ENCODE results near the gene ARSB. TPM values are rescaled to one million over a fixed set of nuclear protein-coding genes. Genes with fewer than 3 reads are reported as not detected.

The ARSB gene
- total and polyA plus RNA-seq, 12 donors = 1.9 to 24.5 (median 14.5) TPM

DNA sequence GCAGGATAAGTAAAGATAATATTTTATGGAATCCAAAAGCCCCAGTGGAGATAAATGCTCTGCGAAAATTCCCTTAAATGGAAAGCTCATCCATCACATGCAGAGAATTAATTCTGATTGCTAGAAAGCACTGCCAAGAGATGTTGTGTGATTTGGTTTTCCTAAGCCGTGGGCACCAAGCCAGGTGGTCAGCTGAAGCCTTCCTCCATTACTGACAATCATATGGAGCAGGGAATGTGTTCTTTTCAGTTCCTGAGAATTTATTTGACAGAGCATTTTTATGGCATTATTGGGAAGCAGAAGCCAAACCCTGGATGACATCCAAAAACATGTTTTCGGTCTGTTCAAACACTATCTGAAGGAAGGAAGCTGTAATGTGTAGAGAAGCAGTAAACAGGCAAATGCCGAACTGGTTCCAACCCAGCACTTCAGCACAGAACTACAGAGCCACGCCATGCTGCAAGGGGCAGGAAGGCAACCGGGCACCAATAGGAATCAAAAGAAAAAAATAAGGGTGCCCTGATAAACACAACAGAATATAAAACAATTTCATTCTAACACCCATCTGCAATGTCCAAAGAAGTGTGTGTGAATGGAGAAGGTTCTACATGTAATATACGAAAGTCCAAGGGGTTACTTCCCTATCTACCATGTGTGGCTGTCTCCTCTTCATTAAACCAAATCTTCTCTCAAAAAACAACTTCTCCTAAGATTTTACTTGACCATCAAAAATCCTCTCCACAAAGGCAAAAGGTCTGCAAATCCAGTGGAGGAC lies 12.3 kb downstream of the ARSB start:
- Histone ChIP-seq H3K4me1 (replicated peaks in 1 of 2) (peaks cover 5 to 8% of the 10 kb centered on the region in 2 donors), H3K9me3 (replicated peaks in 1 of 3) (no peaks in the 10 kb centered on the region), H3K36me3 (replicated peaks in 1 of 2) (no peaks in the 10 kb centered on the region), H3K27me3 (no peaks in the 10 kb centered on the region), H3K4me3 (peak overlapping the region in 1 of 4 donors; percentile 5), H3K27ac (peak overlapping the region in 2 of 5 donors; percentile 6 to 35)
- 31 to 42% (median 39%) methylated on average over 7 of the region's 7 CpGs for WGBS, 4 donors
- intact Hi-C loops (cut with DNase I) = no loop called here
- peak in 6 of 7 donors; percentile 24 to 64 (median 36) for DNase-seq
- TF ChIP-seq, protein P1, sequence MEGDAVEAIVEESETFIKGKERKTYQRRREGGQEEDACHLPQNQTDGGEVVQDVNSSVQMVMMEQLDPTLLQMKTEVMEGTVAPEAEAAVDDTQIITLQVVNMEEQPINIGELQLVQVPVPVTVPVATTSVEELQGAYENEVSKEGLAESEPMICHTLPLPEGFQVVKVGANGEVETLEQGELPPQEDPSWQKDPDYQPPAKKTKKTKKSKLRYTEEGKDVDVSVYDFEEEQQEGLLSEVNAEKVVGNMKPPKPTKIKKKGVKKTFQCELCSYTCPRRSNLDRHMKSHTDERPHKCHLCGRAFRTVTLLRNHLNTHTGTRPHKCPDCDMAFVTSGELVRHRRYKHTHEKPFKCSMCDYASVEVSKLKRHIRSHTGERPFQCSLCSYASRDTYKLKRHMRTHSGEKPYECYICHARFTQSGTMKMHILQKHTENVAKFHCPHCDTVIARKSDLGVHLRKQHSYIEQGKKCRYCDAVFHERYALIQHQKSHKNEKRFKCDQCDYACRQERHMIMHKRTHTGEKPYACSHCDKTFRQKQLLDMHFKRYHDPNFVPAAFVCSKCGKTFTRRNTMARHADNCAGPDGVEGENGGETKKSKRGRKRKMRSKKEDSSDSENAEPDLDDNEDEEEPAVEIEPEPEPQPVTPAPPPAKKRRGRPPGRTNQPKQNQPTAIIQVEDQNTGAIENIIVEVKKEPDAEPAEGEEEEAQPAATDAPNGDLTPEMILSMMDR (IDR thresholded peaks at IDR 0.05) = no peak
- no peak for TF ChIP-seq POLR2A (IDR thresholded peaks at IDR 0.05)

DNA sequence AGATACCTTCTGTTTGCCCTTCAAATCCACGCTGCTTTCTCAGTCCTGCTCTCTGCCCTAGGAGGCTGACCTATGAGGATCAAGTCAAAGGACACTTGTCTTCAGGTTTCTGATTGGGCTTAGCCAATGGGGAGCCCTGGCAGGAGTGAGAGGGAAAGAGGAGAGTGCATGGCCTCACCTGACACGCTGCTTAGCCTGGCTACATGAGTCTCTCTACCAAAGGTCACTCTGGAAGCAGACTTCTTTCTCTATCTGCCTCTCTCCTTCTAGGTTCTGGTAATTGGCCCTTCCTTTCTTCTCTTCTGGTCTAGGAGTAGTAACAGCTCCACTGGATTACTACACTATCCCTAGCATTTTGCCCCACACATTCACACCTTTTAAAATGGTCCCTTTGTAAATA lies 13.1 kb downstream of the ARSB start:
- no peak for DNase-seq
- Histone ChIP-seq H3K4me3 (no peak overlapping the region), H3K9me3 (replicated peaks in 1 of 3) (no peaks in the 10 kb centered on the region), H3K4me1 (replicated peaks in 1 of 2) (peaks cover 5 to 8% of the 10 kb centered on the region in 2 donors), H3K36me3 (replicated peaks in 1 of 2) (no peaks in the 10 kb centered on the region), H3K27me3 (no peaks in the 10 kb centered on the region), H3K27ac (no peak overlapping the region)
- no peak for TF ChIP-seq POLR2A (IDR thresholded peaks at IDR 0.05)
- TF ChIP-seq, protein P1 (IDR thresholded peaks at IDR 0.05) = no peak
- WGBS, 4 donors = 72 to 97% (median 75%) methylated on average over 2 of the region's 2 CpGs
- intact Hi-C loops (cut with DNase I) = no loop called here

DNA sequence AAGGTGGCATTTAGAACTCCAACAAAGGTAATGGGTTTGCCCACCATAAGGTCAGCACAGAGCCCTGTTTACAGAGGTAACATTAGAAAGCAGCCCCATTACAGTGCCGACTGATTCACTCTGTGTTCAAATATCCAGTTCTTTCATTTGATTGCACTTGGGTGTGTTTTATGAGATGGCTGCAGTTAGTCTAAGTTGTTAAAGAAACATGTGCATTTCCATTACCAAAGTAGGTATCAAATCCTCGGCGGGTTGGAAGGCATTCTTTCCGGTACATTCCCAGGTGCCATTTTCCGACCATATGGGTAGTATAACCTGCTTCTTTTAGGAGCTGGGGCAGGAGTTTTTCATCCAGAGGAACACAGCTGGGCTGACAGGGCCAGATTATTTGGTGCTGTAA lies 16.3 kb downstream of the ARSB start:
- DNase-seq = no peak
- H3K27ac ChIP-seq = no peak overlapping the region
- intact Hi-C loops (cut with DNase I) = loop anchor here in 1 of 2 donors (10.0 kb wide), 1 partner anchor 504 kb away; no protein-coding TSS in a partner anchor
- H3K4me1 ChIP-seq (replicated peaks in 1 of 2) = peaks cover 5 to 8% of the 10 kb centered on the region in 2 donors
- H3K27me3 ChIP-seq = no peaks in the 10 kb centered on the region
- no peak overlapping the region for H3K4me3 ChIP-seq
- TF ChIP-seq, protein P1 (IDR thresholded peaks at IDR 0.05) = no peak
- no peak for TF ChIP-seq POLR2A (IDR thresholded peaks at IDR 0.05)
- H3K36me3 ChIP-seq (replicated peaks in 1 of 2) = no peaks in the 10 kb centered on the region
- 91 to 97% (median 95%) methylated on average over 5 of the region's 5 CpGs for WGBS, 4 donors
- no peaks in the 10 kb centered on the region for H3K9me3 ChIP-seq (replicated peaks in 1 of 3)

DNA sequence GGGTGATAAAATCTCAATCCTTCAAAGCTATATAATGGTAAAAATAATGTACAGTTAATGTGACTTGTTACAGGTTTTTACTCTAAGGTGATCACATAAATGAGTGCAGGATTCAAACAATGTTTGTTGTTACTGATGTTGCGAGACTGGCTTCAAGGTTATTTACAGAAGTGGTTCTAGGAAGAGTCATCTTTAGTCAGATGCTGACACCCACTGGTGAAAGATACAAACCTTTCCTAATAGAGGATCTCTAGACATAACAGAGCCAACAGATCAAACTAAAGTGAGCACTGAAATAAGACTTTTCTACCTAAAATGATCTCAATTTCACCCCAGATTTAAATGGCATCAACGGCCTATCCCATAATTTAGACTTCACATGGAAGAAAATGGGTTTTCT lies 20.2 kb downstream of the ARSB start:
- intact Hi-C loops (cut with DNase I) = loop anchor here in 1 of 2 donors (10.0 kb wide), 1 partner anchor 500 kb away; no protein-coding TSS in a partner anchor
- H3K27me3 ChIP-seq = no peaks in the 10 kb centered on the region
- 38 to 48% (median 43%) methylated on average over 2 of the region's 2 CpGs for WGBS, 4 donors
- no peak overlapping the region for H3K27ac ChIP-seq
- H3K36me3 ChIP-seq (replicated peaks in 1 of 2) = peaks cover 0 to 4% of the 10 kb centered on the region in 2 donors
- no peak overlapping the region for H3K4me3 ChIP-seq
- no peaks in the 10 kb centered on the region for H3K9me3 ChIP-seq (replicated peaks in 1 of 3)
- H3K4me1 ChIP-seq (replicated peaks in 1 of 2) = no peaks in the 10 kb centered on the region
- TF ChIP-seq POLR2A (IDR thresholded peaks at IDR 0.05) = no peak
- TF ChIP-seq, protein P1 (IDR thresholded peaks at IDR 0.05) = peak; percentile 22 to 73 (median 61)
- peak in 2 of 7 donors; percentile 25 to 35 for DNase-seq
